ENCODE measurements around the gene TRHDE.

DNA sequence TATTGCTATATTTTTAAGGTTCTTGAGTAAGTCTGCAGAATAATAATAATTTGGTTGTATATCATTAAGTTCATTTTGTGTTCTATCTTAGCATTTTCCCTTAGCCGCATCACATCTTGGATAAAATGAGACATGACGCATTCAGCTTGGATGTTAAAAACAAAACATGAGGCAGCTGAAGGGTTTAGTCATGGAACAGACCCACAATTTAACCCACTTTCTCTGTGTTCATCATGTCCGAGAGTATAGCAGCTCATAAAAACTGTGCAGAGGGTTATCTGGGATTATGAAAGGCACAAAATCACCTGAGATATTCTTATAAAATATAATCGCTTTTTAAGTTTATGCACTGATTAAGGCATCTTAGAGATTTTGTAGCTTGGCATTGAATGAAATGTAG is 219.3 kb downstream of the TRHDE start:
- TF ChIP-seq, protein P1, sequence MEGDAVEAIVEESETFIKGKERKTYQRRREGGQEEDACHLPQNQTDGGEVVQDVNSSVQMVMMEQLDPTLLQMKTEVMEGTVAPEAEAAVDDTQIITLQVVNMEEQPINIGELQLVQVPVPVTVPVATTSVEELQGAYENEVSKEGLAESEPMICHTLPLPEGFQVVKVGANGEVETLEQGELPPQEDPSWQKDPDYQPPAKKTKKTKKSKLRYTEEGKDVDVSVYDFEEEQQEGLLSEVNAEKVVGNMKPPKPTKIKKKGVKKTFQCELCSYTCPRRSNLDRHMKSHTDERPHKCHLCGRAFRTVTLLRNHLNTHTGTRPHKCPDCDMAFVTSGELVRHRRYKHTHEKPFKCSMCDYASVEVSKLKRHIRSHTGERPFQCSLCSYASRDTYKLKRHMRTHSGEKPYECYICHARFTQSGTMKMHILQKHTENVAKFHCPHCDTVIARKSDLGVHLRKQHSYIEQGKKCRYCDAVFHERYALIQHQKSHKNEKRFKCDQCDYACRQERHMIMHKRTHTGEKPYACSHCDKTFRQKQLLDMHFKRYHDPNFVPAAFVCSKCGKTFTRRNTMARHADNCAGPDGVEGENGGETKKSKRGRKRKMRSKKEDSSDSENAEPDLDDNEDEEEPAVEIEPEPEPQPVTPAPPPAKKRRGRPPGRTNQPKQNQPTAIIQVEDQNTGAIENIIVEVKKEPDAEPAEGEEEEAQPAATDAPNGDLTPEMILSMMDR (IDR thresholded peaks at IDR 0.05), result no peak
- no peak for TF ChIP-seq POLR2A (IDR thresholded peaks at IDR 0.05)
- no peak for TF ChIP-seq EP300 (IDR thresholded peaks at IDR 0.05)

Measured in sigmoid colon (tissue), 4 donors.